ENCODE results near the gene SPACA6.

Gene SPACA6

DNA sequence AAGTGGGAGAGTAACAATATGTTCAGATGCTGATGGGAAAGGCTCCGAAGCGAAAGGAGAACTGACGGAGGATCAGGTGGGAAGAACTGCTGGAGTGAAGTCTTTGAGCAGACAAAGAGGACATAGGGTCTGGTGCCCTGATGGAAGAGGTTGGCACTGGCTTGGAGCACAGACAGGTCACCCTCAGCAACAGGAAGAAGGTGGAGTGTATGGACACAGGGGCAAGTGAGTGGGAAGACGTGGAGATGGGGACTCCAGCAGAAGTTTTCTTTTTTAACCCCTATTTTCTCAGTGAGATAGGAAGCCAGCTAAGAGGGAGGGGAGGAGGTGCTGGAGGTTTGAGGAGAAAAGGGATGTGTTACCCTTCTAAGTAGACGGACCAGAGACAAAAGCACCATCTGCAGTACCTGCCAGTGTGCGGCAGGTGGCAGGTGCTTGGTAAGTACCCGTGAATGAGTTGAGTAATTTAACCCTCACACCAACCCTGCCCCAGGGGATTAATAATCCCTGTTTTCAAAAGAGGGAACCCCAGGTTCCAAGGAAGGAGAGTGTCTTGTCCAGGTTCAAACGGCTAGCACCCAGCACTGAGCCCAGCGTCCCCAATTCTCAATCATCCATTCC, 19.4 kb downstream of the SPACA6 start:
- TF ChIP-seq, protein P1, sequence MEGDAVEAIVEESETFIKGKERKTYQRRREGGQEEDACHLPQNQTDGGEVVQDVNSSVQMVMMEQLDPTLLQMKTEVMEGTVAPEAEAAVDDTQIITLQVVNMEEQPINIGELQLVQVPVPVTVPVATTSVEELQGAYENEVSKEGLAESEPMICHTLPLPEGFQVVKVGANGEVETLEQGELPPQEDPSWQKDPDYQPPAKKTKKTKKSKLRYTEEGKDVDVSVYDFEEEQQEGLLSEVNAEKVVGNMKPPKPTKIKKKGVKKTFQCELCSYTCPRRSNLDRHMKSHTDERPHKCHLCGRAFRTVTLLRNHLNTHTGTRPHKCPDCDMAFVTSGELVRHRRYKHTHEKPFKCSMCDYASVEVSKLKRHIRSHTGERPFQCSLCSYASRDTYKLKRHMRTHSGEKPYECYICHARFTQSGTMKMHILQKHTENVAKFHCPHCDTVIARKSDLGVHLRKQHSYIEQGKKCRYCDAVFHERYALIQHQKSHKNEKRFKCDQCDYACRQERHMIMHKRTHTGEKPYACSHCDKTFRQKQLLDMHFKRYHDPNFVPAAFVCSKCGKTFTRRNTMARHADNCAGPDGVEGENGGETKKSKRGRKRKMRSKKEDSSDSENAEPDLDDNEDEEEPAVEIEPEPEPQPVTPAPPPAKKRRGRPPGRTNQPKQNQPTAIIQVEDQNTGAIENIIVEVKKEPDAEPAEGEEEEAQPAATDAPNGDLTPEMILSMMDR (conservative IDR thresholded peaks at IDR 0.05; ENCODE audit: control insufficient read depth, insufficient read depth, low read depth, low read length), result peak; percentile 36
- DNase-seq (ENCODE audit: low read depth), result peak; percentile 55
- H3K4me3 ChIP-seq (ENCODE audit: control insufficient read depth, low read depth, low read length), result no peak overlapping the region

DNA sequence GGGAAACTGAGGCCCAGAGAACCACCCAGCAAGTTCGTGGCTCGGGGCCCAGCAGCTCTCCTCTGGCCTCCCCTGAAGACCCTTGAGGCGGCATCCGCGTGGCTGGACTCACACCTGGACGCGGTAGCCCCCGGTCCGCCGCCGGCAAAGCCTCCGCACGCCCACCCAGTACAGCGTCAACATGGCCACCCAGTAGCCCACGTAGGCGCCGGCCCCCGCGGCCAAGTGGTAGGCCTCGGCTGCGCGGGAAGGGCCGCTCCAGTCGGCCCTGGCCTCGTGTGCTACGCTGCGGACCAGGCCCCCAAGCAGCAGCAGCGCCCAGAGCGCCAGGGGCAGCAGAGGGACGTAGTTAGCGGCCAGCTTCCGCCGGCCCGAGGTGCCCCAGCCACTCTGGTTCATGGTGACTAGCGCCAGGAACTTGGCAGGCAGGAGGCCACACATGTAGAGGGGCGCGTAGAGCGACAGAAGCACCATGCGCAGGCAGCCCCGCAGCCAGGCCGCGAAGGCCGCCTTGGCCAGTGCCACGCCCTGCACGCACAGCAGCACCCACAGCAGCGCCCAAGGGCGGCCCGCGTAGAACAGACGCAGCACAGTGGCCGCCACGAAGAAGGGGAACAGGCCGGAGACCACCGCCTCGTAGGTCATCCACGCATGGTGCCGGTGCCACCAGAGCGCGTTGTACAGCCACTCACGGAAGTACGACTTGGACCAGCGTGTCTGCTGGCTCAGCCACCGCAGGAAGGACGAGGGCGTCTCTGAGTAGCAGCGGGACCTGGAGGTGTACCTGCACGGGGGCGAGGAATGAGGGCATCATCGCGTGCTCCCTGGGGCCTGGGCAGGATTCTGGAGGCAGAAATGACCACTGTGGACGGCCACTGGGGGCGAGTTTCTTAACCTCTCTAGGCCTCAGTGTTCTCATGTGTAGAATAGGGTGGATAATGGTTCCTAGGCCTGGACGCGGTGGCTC, 20.5 kb downstream of the SPACA6 start:
- DNase-seq (ENCODE audit: low read depth), result no peak
- TF ChIP-seq, protein P1 (conservative IDR thresholded peaks at IDR 0.05; ENCODE audit: control insufficient read depth, insufficient read depth, low read depth, low read length), result no peak
- H3K4me3 ChIP-seq (ENCODE audit: control insufficient read depth, low read depth, low read length), result no peak overlapping the region

GRCh38 chr19:51714848-51715247, 21.7 kb downstream of the SPACA6 start:
- peak; percentile 67 for DNase-seq (ENCODE audit: low read depth)
- TF ChIP-seq, protein P1 (conservative IDR thresholded peaks at IDR 0.05; ENCODE audit: control insufficient read depth, insufficient read depth, low read depth, low read length), result no peak
- H3K4me3 ChIP-seq (ENCODE audit: control insufficient read depth, low read depth, low read length), result no peak overlapping the region

GRCh38 chr19:51715850-51716249, 22.7 kb downstream of the SPACA6 start:
- TF ChIP-seq, protein P1 (conservative IDR thresholded peaks at IDR 0.05; ENCODE audit: control insufficient read depth, insufficient read depth, low read depth, low read length), result no peak
- H3K4me3 ChIP-seq (ENCODE audit: control insufficient read depth, low read depth, low read length), result no peak overlapping the region
- no peak for DNase-seq (ENCODE audit: low read depth)

DNA sequence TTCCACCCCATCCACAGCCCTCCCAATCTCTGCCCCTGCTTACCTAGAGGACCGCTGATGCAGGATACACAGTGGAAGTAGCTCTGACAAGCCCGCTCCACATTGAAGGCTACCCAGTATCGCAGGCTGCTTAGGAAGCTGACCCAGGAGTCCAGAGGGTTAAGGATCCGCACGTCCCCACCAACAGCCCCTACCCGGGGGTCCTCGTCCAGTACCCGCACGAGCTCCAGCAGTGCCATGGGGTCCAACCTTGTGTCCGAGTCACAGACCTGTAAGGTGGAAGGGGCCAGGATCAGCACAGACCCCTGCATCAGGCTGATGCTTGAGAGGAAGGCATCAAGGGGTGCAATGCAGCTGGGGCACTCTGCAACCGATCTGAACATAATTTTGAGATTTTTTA, 23.8 kb downstream of the SPACA6 start:
- TF ChIP-seq, protein P1 (conservative IDR thresholded peaks at IDR 0.05; ENCODE audit: control insufficient read depth, insufficient read depth, low read depth, low read length), result no peak
- no peak for DNase-seq (ENCODE audit: low read depth)
- no peak overlapping the region for H3K4me3 ChIP-seq (ENCODE audit: control insufficient read depth, low read depth, low read length)

GRCh38 chr19:51719251-51719988, 26.3 kb downstream of the SPACA6 start:
- no peak for DNase-seq (ENCODE audit: low read depth)
- TF ChIP-seq, protein P1 (conservative IDR thresholded peaks at IDR 0.05; ENCODE audit: control insufficient read depth, insufficient read depth, low read depth, low read length), result no peak
- no peak overlapping the region for H3K4me3 ChIP-seq (ENCODE audit: control insufficient read depth, low read depth, low read length)
